B cell (primary cell): ENCODE measurements around the gene TMPO. TPM values are rescaled to one million over a fixed set of nuclear protein-coding genes. Genes with fewer than 3 reads are reported as not detected.
"Not testable (repeated sequence)": the region's sequence is repeated elsewhere in the genome, so short reads cannot be mapped to it uniquely, and the experiment has no call there.

Source experiments
- ATAC-seq: fragments of 200-7000 bp; cut with Tn5 transposase; one replicate; pipeline ENCODE4 v1.10.0; 2021; ENCODE audit warnings: low read depth, mild to moderate bottlenecking, moderate number of reproducible peaks, moderate library complexity
- CTCF ChIA-PET: fragments of 350-600 bp; sonication (Branson Sonifier 250); formaldehyde crosslinking; loops from one replicate; lab custom pipeline; 2021; ENCODE audit warnings: antibody characterized with exemption, inconsistent platforms; lab: Charles Lee
- POLR2A ChIA-PET: fragments of 350-600 bp; sonication (Branson Sonifier 250); formaldehyde crosslinking; loops from one replicate; lab custom pipeline; 2021; ENCODE audit warnings: antibody characterized with exemption; lab: Charles Lee
- DNase-seq: peaks from one replicate; pipeline ENCODE4 v3.0.0; 2013
- H2AFZ ChIP-seq: 2 replicates; pipeline ENCODE4 v1.6.1; 2012; ENCODE audit warnings: mild to moderate bottlenecking, low read depth, low read length; ENCODE audit not compliant: insufficient read depth, poor library complexity, severe bottlenecking
- H3K27ac ChIP-seq, 2 donors: 1 replicate in 1 of 2; 2 replicates in 1 of 2; pipeline ENCODE4 v1.5.1; 2012 to 2013; ENCODE audit warnings: low read length in 2 of 2, mild to moderate bottlenecking in 2 of 2, moderate library complexity in 1 of 2
- H3K27me3 ChIP-seq, 4 experiments: fragments of 200-600 bp in 1 of 4; sonication (generic) in 1 of 4; replicated peaks in 1 of 4; 1 replicate in 2 of 4; 2 replicates in 2 of 4; pipeline versions ENCODE4 v1.6.1 to v1.7.0; 2013 to 2016; ENCODE audit warnings: low read length in 3 of 4, mild to moderate bottlenecking in 2 of 4, mixed read lengths in 1 of 4, moderate library complexity in 1 of 4; ENCODE audit not compliant: insufficient read depth in 4 of 4, control insufficient read depth in 3 of 4; ENCODE audit errors: control extremely low read depth in 1 of 4
- H3K36me3 ChIP-seq, 2 experiments: replicated peaks in 1 of 2; 1 replicate in 1 of 2; 2 replicates in 1 of 2; pipeline versions ENCODE4 v1.6.1 to v1.7.1; 2013; ENCODE audit warnings: low read length in 1 of 2; ENCODE audit not compliant: insufficient read depth in 2 of 2, control insufficient read depth in 1 of 2; ENCODE audit errors: control extremely low read depth in 1 of 2, extremely low read depth in 1 of 2
- H3K4me1 ChIP-seq, 2 donors: fragments of 200-600 bp in 1 of 2; sonication (generic) in 1 of 2; 1 replicate in 1 of 2; 2 replicates in 1 of 2; pipeline versions ENCODE4 v1.5.1 to v1.6.1; 2013 to 2017; ENCODE audit warnings: low read length in 2 of 2; ENCODE audit not compliant: control insufficient read depth in 2 of 2, insufficient read depth in 2 of 2
- H3K4me2 ChIP-seq: replicated peaks from 2 replicates; pipeline ENCODE3; 2012; ENCODE audit warnings: mild to moderate bottlenecking, low read depth, low read length; ENCODE audit not compliant: poor library complexity, severe bottlenecking
- H3K4me3 ChIP-seq, 5 experiments: fragments of 200-600 bp in 1 of 5; sonication (generic) in 1 of 5; 1 replicate in 3 of 5; 2 replicates in 2 of 5; pipeline versions ENCODE4 v1.5.1 to v1.7.0; 2011 to 2016; ENCODE audit warnings: low read length in 4 of 5, mild to moderate bottlenecking in 4 of 5, low read depth in 2 of 5, control low read depth in 1 of 5, moderate library complexity in 1 of 5; ENCODE audit not compliant: insufficient read depth in 1 of 5; ENCODE audit errors: control extremely low read depth in 1 of 5, extremely low read depth in 1 of 5
- H3K79me2 ChIP-seq: fragments of 200-600 bp; sonication (generic); one replicate; pipeline ENCODE4 v1.6.0; 2016; ENCODE audit warnings: low read length; ENCODE audit not compliant: control insufficient read depth, insufficient read depth
- H3K9ac ChIP-seq: fragments of 200-600 bp; sonication (generic); 2 replicates; pipeline ENCODE4 v1.6.1; 2017; ENCODE audit warnings: mild to moderate bottlenecking, low read length, moderate library complexity
- H3K9me3 ChIP-seq, 3 donors: one replicate each; pipeline versions ENCODE4 v1.6.1 to v1.7.1; 2013; ENCODE audit warnings: low read length in 2 of 3; ENCODE audit not compliant: control insufficient read depth in 2 of 3, insufficient read depth in 1 of 3; ENCODE audit errors: control extremely low read depth in 1 of 3
- H4K20me1 ChIP-seq: 2 replicates; pipeline ENCODE4 v1.6.0; 2012; ENCODE audit warnings: mild to moderate bottlenecking, low read length; ENCODE audit not compliant: insufficient read depth, control insufficient read depth, poor library complexity, severe bottlenecking
- H3K27ac Mint-ChIP-seq: one replicate; pipeline ENCODE4 v1.8.0; 2021; ENCODE audit warnings: mixed read lengths
- H3K27me3 Mint-ChIP-seq: one replicate; pipeline ENCODE4 v1.8.0; 2021; ENCODE audit warnings: mixed read lengths
- H3K4me1 Mint-ChIP-seq: one replicate; pipeline ENCODE4 v1.8.0; 2021; ENCODE audit warnings: mixed read lengths
- H3K4me3 Mint-ChIP-seq: one replicate; pipeline ENCODE4 v1.8.0; 2021; ENCODE audit warnings: mixed read lengths
- H3K9me3 Mint-ChIP-seq: one replicate; pipeline ENCODE4 v1.8.0; 2022; ENCODE audit warnings: mixed read lengths; ENCODE audit not compliant: insufficient read depth
- EZH2 ChIP-seq: IDR thresholded peaks from 2 replicates; pipeline ENCODE4 v1.6.1; 2012; ENCODE audit warnings: borderline replicate concordance, low read depth, mild to moderate bottlenecking, moderate library complexity, low read length; ENCODE audit not compliant: insufficient read depth, poor library complexity, severe bottlenecking
- WGBS: methylation state at CpG from one replicate; pipeline ENCODE4 v1.1.5; 2013; ENCODE audit warnings: missing lambda C conversion rate; ENCODE audit not compliant: insufficient coverage; 5-methylcytosine and 5-hydroxymethylcytosine counted together
- intact Hi-C: fragments of 100-400 bp; cut with micrococcal nuclease; formaldehyde crosslinking; loops from one replicate; pipeline ENCODE4 v1.10.0; 2022
- polyA plus RNA-seq: library from polyadenylated mRNA; depleted of rRNA; stranded (reverse); fragments of >200 nt; gene quantifications from 2 replicates; pipeline ENCODE4 v1.2.3, GENCODE V29; 2012
- total RNA-seq, 2 donors: library from RNA; stranded (reverse); fragments of 120-200 nt in 1 of 2; gene quantifications; 1 replicate in 1 of 2; 2 replicates in 1 of 2; pipeline versions ENCODE4 v1.2.3 to v1.2.4, GENCODE V29; 2013 to 2022
- TF ChIP-seq, protein P1 (sequence below): fragments of 200-600 bp; IDR thresholded peaks from one replicate; pipeline ENCODE4 v1.8.0; 2022; ENCODE audit warnings: antibody characterized with exemption, mild to moderate bottlenecking

TMPO gene
- total and polyA plus RNA-seq, 2 donors (not counting 1 experiment from before 2014, with no cell fraction given): 41.8 to 187 TPM

DNA sequence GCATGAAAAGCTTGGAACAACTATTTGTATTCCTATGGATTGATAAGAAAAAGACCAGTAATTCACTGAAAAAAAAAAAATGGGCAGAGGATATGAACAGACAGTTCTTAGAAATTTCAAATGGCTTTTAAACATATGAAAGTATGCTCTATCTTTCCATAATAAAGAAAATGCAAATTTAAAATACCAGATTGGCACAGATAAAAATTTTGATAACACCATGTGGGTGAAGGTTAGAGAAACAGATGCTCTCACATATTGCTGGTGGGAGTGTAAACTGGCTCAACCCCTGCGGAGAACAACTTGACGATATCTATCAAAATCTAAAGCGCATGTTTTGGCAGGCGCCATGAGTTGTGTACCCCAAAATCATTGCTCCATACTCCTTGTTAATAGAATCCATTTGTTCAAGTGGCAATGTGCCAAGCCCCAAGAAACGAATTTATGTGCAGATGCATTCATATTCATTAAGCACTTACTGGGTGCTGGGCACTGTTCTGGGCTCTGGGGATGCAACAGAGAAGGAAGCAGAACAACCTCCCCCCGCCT lies 29.5 kb upstream of the TMPO start:
- Histone ChIP-seq H3K4me3 (no peak overlapping the region), H3K4me2 (no peak overlapping the region), H3K36me3 (no peaks in the 10 kb centered on the region), H3K79me2 (peaks cover 4% of the 10 kb centered on the region), H3K4me1 (peaks cover 2% of the 10 kb centered on the region in 2 donors), H3K9ac (no peak overlapping the region), H4K20me1 (no peaks in the 10 kb centered on the region), H3K9me3 (peaks cover 0 to 1% (median 0%) of the 10 kb centered on the region in 3 donors), H2AFZ (no peak overlapping the region), H3K27me3 (peaks cover 0 to under 1% (median 0%) of the 10 kb centered on the region in 4 experiments), H3K27ac (no peak overlapping the region)
- intact Hi-C loops: no loop called here
- Mint-ChIP-seq H3K4me3 (no peak overlapping the region), H3K4me1 (peaks cover under 1% of the 10 kb centered on the region), H3K27me3 (peaks cover 5% of the 10 kb centered on the region), H3K9me3 (peaks cover 3% of the 10 kb centered on the region), H3K27ac (no peak overlapping the region)
- ATAC-seq (no peak), DNase-seq (no peak)
- ChIA-PET CTCF (interaction anchor here (1.0 kb wide), 1 partner anchor 30 kb away, joined by 3 read pairs; no protein-coding TSS in a partner anchor), POLR2A (no interaction called here)
- WGBS: 83% methylated on average over 4 of the region's 6 CpGs
- TF ChIP-seq, protein P1, sequence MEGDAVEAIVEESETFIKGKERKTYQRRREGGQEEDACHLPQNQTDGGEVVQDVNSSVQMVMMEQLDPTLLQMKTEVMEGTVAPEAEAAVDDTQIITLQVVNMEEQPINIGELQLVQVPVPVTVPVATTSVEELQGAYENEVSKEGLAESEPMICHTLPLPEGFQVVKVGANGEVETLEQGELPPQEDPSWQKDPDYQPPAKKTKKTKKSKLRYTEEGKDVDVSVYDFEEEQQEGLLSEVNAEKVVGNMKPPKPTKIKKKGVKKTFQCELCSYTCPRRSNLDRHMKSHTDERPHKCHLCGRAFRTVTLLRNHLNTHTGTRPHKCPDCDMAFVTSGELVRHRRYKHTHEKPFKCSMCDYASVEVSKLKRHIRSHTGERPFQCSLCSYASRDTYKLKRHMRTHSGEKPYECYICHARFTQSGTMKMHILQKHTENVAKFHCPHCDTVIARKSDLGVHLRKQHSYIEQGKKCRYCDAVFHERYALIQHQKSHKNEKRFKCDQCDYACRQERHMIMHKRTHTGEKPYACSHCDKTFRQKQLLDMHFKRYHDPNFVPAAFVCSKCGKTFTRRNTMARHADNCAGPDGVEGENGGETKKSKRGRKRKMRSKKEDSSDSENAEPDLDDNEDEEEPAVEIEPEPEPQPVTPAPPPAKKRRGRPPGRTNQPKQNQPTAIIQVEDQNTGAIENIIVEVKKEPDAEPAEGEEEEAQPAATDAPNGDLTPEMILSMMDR: no peak
- TF ChIP-seq EZH2: no peak

DNA sequence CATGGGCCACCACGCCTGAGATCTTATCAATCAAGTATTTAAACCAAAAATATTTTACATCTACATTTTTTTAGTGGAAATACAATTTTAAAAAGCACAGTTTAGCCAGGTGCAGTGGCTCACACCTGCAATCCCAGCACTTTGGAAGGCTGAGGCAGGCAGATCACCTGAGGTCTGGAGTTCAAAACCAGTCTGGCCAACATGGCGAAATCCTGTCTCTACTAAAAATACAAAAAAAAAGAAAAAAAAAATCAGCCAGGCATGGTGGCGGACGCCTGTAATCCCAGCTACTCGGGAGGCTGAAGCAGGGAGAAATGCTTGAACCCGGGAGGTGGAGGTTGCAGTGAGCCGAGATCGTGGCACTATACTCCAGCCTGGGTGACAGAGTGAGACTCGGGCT lies 27.0 kb upstream of the TMPO start:
- H3K27me3 Mint-ChIP-seq, H3K9me3 ChIP-seq, ATAC-seq, H3K9me3 Mint-ChIP-seq, H3K27ac ChIP-seq, H2AFZ ChIP-seq, intact Hi-C loops, H3K4me3 ChIP-seq, H3K4me1 Mint-ChIP-seq, H3K4me2 ChIP-seq, H3K36me3 ChIP-seq, DNase-seq, H3K9ac ChIP-seq, POLR2A ChIA-PET, H3K4me3 Mint-ChIP-seq, H4K20me1 ChIP-seq, H3K4me1 ChIP-seq, H3K27ac Mint-ChIP-seq, H3K27me3 ChIP-seq: not testable (repeated sequence)
- 100% methylated on average over 4 of the region's 9 CpGs for WGBS
- CTCF ChIA-PET: interaction anchor here (8.7 kb wide), 1 partner anchor 29 kb away, joined by 195 read pairs; the partner anchor contains the start of gene TMPO
- peaks cover 11% of the 10 kb centered on the region for H3K79me2 ChIP-seq
